Measurements from ENCODE around the gene GPHA2.

The GPHA2 gene

DNA sequence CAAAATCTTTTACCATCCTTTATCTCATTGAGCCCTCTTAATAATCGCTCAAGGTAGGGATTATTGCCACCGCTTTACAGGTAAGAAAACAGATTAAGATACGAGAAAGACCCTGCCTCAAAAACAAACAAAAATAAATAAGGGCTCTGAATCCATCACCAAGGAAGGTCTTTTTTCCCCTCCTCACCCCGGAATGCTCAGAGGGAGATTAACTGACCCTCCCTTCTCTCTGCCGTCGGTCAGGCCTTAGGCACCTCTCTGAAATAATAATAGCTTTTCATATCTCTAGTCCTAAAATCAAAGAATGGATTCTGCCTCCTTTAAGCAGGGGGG is 18.1 kb downstream of the GPHA2 start:
- peak overlapping the region; percentile 59 for H3K4me3 ChIP-seq (ENCODE audit: low read depth, low read length)
- TF ChIP-seq, protein P1, sequence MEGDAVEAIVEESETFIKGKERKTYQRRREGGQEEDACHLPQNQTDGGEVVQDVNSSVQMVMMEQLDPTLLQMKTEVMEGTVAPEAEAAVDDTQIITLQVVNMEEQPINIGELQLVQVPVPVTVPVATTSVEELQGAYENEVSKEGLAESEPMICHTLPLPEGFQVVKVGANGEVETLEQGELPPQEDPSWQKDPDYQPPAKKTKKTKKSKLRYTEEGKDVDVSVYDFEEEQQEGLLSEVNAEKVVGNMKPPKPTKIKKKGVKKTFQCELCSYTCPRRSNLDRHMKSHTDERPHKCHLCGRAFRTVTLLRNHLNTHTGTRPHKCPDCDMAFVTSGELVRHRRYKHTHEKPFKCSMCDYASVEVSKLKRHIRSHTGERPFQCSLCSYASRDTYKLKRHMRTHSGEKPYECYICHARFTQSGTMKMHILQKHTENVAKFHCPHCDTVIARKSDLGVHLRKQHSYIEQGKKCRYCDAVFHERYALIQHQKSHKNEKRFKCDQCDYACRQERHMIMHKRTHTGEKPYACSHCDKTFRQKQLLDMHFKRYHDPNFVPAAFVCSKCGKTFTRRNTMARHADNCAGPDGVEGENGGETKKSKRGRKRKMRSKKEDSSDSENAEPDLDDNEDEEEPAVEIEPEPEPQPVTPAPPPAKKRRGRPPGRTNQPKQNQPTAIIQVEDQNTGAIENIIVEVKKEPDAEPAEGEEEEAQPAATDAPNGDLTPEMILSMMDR (IDR thresholded peaks at IDR 0.05; ENCODE audit: insufficient read depth, low read depth, low read length, missing control alignments) = no peak
- no peak for DNase-seq (ENCODE audit: low read depth)

DNA sequence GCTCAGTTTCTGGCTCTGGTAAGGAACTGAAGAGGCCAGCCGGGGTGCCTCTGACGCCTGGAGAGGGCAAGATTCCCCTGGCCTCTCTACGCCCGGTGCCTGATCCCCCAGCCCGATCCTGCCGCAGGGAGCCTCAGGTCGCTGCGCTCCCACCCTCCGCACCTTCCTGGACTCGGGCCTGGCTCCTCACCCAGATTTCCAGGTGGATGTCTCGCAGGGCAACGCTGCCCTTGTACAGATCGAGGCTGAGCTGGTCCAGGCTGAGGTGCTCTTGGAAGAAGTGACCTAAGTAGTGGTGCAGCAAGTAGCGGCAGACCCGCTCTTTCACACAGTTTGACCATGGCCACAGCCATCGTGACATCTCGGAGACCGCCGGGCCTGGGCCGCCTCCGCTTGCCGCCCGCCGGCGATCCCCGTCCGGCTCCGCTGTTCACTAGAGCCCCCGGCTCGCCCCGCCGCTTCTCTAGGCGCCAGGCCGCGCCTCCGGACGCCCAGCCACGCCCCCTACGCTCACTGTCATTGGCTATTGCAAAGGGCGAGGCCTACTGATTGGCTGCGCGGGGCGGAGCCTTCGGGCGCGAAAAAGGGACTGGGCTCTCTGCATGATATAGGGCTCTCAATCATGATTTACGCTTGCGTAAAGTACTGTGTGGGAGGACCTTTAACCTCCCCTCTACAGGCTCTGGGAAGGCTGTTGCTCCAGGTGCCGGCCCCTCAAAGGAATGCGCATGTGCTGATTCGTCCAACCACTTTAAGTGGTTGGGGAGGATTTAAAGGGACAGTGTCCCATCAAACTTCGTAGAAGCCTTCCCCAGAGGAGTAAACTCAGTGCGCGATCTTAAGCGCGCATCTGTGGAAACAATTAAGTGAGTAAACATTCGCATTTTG is 18.7 kb downstream of the GPHA2 start, which contains the start of gene ATG2A:
Gene ATG2A (minus strand): TSS at position 435 of the 888 bp plus-strand sequence. CDS start 74 bp downstream, at position 361.
- DNase-seq (ENCODE audit: low read depth) = peak; percentile 99
- TF ChIP-seq, protein P1 (IDR thresholded peaks at IDR 0.05; ENCODE audit: insufficient read depth, low read depth, low read length, missing control alignments) = no peak

DNA sequence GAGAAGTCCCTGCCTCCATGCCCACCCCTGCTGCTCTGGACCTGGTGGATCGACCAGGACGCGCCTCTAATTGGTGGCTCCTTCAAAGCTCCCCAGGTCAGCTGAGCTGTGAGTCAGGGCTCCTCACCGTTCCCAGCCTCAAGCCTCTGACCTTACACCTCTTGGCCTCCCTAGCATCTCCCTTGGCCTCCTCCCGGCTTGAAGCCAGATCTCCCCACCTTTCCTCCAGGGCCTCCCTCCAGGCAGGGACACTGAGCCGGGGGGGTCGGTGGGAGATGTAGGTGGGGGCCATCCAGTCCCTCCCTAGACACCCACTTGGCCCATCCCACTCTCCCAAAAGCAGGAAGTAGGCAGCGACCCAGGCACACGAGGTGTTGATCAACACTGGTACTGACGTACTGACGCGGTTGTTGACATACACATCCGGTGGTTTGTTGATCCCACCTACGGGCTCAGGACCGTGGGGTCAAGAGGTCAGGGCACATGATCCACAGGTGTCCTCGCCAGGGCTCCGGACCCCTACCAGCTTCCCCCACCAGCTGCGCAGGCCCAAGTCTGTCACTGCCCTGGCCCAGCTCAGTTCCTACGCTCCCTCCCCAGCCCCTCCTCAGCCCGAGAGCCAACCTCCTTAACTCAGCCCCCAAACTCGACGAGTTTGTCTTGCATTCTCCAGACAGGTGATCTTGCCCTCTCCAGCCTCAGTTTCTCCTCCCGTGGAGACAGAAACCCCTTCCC is 19.5 kb downstream of the GPHA2 start:
- TF ChIP-seq, protein P1 (IDR thresholded peaks at IDR 0.05; ENCODE audit: insufficient read depth, low read depth, low read length, missing control alignments) = no peak
- peak; percentile 73 for DNase-seq (ENCODE audit: low read depth)

More for the DNA sequence above, 18.7 kb downstream of the GPHA2 start, which contains the start of gene ATG2A:
- peak within 1 kb of the TSS; percentile 64 for H3K4me3 ChIP-seq (ENCODE audit: low read depth, low read length)

DNA sequence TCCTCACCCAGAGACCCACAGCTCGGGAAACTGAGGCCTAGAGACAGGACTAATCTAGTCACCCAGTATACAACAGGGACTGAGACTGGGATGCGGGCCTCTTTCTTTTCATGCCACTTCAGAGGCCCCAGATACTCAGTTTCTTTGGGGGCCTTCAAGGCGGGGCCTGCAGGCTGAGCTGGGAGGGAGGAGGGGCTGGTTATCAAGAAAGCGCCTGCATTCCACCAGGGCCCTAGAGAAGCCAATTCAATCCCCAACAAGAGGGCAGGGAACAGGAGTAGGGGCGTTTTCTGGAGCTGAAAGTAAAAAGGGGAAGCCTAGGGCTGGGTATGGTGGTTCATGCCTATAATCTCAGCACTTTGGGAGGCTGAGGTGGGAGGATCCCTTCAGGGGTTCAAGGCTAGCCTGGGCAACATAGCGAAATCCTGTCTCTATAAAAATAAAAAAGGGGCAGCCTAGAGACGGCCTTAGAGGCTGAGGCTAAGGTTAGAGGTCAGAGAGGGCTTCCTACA is 20.3 kb downstream of the GPHA2 start:
- H3K4me3 ChIP-seq (ENCODE audit: low read depth, low read length) = peak overlapping the region; percentile 64
- DNase-seq (ENCODE audit: low read depth) = no peak
- TF ChIP-seq, protein P1 (IDR thresholded peaks at IDR 0.05; ENCODE audit: insufficient read depth, low read depth, low read length, missing control alignments) = no peak

More for the DNA sequence above, 19.5 kb downstream of the GPHA2 start:
- peak overlapping the region; percentile 64 for H3K4me3 ChIP-seq (ENCODE audit: low read depth, low read length)

DNA sequence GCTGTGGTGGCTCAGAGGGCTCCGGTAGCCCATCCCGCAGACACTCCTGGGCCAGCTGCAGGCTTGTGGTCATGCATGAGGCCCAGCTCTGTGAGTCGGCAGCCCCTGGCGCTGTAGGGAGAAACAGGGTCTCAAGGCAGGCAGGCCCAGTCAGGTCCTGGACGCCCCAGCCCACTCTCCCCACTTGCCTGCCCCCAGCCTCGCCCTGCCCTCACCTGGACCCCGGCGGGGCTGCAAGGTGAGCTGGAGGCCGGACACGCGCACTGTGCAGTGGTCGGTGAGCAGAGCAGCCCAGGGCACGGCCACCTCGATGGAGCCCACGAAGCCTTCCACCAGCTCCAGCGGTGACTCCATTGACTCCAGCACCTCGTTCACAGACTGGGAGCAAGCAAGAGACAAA is 21.6 kb downstream of the GPHA2 start:
- H3K4me3 ChIP-seq (ENCODE audit: low read depth, low read length) = no peak overlapping the region
- DNase-seq (ENCODE audit: low read depth) = no peak
- TF ChIP-seq, protein P1 (IDR thresholded peaks at IDR 0.05; ENCODE audit: insufficient read depth, low read depth, low read length, missing control alignments) = no peak

DNA sequence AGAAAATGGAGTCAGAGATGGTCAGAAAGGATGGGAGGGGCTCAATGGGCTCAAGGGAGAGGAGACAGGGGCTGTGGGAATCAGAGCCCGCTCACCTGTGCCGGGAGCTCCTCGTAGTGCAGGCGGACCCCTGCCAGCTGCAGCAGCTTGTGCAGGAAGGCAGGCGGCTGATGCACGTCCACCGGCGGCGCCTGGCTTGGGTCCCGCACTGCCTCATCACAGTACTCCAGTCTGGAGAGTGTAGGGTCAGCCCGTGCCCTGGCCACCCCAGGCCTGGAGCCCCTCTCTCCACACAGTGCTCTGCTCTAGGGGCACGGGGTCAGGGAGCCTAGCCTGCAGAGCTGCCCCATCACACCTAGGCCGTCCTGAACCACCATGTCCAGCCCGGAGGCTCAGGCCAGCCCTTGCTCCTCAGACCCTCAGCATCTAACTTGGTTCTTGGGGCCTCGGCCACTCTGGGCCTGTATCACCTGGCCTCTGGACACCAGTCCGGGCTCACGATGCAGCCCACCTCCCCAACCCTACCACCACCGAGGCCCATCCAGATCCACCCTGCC is 22.4 kb downstream of the GPHA2 start:
- TF ChIP-seq, protein P1 (IDR thresholded peaks at IDR 0.05; ENCODE audit: insufficient read depth, low read depth, low read length, missing control alignments) = no peak
- no peak for DNase-seq (ENCODE audit: low read depth)

More for the DNA sequence above, 22.4 kb downstream of the GPHA2 start:
- H3K4me3 ChIP-seq (ENCODE audit: low read depth, low read length) = no peak overlapping the region

Data from GM12865 (cell line).